A549 (cell line): ENCODE measurements around the gene PTCD3.

Source experiments
- CEBPB ChIP-seq, 2 experiments: fragments of >200 bp in 1 of 2; sonication (Bioruptor Twin) in 1 of 2; formaldehyde crosslinking in 1 of 2; IDR thresholded peaks; 2 replicates each; pipeline ENCODE4 v1.6.1; 2012 to 2016
- CTCF ChIP-seq: fragments of >200 bp; sonication (Bioruptor Twin); formaldehyde crosslinking; IDR thresholded peaks from 3 replicates; pipeline ENCODE4 v1.5.1; 2016
- FOXS1 ChIP-seq: fragments of 250-450 bp; sonication (Bioruptor Pico); IDR thresholded peaks from 2 replicates; pipeline ENCODE4 v1.5.0; 2020; ENCODE audit warnings: mild to moderate bottlenecking, moderate library complexity
- HDAC2 ChIP-seq: fragments of 200-600 bp; sonication (generic); IDR thresholded peaks from 2 replicates; pipeline ENCODE4 v1.6.1; 2016
- KDM1A ChIP-seq: fragments of 200-600 bp; sonication (generic); IDR thresholded peaks from 2 replicates; pipeline ENCODE4 v1.6.1; 2016; ENCODE audit warnings: low read depth, mild to moderate bottlenecking

GRCh38 chr2:86074256-86074655 lies 31.8 kb upstream of the PTCD3 start:
- TF ChIP-seq FOXS1 (CRISPR knock-in tag) (no peak), HDAC2 (no peak), CTCF (no peak), CEBPB (IDR thresholded peaks at IDR 0.05) (no peak), KDM1A (no peak)
